Heart right ventricle (tissue), 16 donors: Measurements from ENCODE around the gene TULP4. TPM values are rescaled to one million over a fixed set of nuclear protein-coding genes. Genes with fewer than 3 reads are reported as not detected.

Experiments
- ATAC-seq, 8 donors: fragments of 200-7000 bp; cut with Tn5 transposase; one replicate each; pipeline ENCODE4 v1.9.1; 2020; ENCODE audit warnings: mild to moderate bottlenecking in 8 of 8, moderate library complexity in 8 of 8, moderate number of reproducible peaks in 1 of 8
- DNase-seq, 2 donors: peaks; one replicate each; pipeline ENCODE4 v3.0.0-alpha.2; 2020
- H3K27ac ChIP-seq, 10 donors: fragments of 200-600 bp; sonication (generic) in 2 of 10; one replicate each; pipeline versions ENCODE4 v1.5.0 to v1.8.0; 2020 to 2022; ENCODE audit warnings: mild to moderate bottlenecking in 3 of 10
- H3K27me3 ChIP-seq, 7 donors: fragments of 200-600 bp; one replicate each; pipeline ENCODE4 v1.8.0; 2021 to 2022; ENCODE audit warnings: mild to moderate bottlenecking in 2 of 7
- H3K36me3 ChIP-seq, 9 donors: fragments of 200-600 bp; sonication (generic) in 1 of 9; one replicate each; pipeline versions ENCODE4 v1.5.0 to v1.8.0; 2020 to 2022; ENCODE audit warnings: mild to moderate bottlenecking in 2 of 9
- H3K4me1 ChIP-seq, 9 donors: fragments of 200-600 bp; sonication (generic) in 1 of 9; one replicate each; pipeline versions ENCODE4 v1.5.0 to v1.8.0; 2020 to 2022; ENCODE audit warnings: mild to moderate bottlenecking in 4 of 9
- H3K4me3 ChIP-seq, 10 donors: fragments of 200-600 bp; sonication (generic) in 2 of 10; one replicate each; pipeline versions ENCODE4 v1.5.0 to v1.8.0; 2020 to 2022; ENCODE audit warnings: mild to moderate bottlenecking in 7 of 10, moderate library complexity in 2 of 10
- H3K9me3 ChIP-seq, 11 donors: fragments of 200-600 bp in 10 of 11; sonication (generic) in 2 of 11; one replicate each; pipeline versions ENCODE4 v1.5.0 to v1.8.0; 2013 to 2022; ENCODE audit warnings: mild to moderate bottlenecking in 2 of 11, control low read depth in 1 of 11, moderate library complexity in 1 of 11
- WGBS, 2 donors: extraction: QIAGEN DNeasy Blood & Tissue Kit; methylation state at CpG; one replicate each; pipeline ENCODE4 v1.1.7; 2013; ENCODE audit warnings: inconsistent platforms in 1 of 2; 5-methylcytosine and 5-hydroxymethylcytosine counted together
- intact Hi-C, 10 donors: fragments of 100-400 bp; cut with DNase I; formaldehyde crosslinking; loops; one replicate each; pipeline versions ENCODE4 v1.11.1 to v1.14.2; 2022
- polyA plus RNA-seq, 2 donors: library from polyadenylated mRNA; stranded (reverse); fragments of 200-250 nt; gene quantifications; one replicate each; pipeline ENCODE4 v1.2.3, GENCODE V29; 2013
- total RNA-seq, 10 donors: library from RNA; stranded (reverse); fragmentation: NEBNext Ultra II Directional in 3 of 10; extraction: Animal tissue kit (Norgen Biotek cat#: 25700) in 3 of 10; gene quantifications; one replicate each; pipeline versions ENCODE4 v1.2.1 to v1.2.4, GENCODE V29; 2021 to 2023
- TF ChIP-seq, protein P1 (sequence below), 9 donors: fragments of 200-600 bp; sonication (generic) in 2 of 9; IDR thresholded peaks; one replicate each; pipeline versions ENCODE4 v1.5.0 to v1.8.0; 2021 to 2022; ENCODE audit warnings: antibody characterized with exemption in 9 of 9, mild to moderate bottlenecking in 5 of 9, moderate library complexity in 1 of 9
- donor health status: Arrhythmogenic right ventricular cardiomyopathy.
- donor health status: ischemic (EF 13 %, LVEDD 7.1; RV severe dilation, severe dysfunction).
- donor health status: healthy with polysubstance abuse.
- donor health status: DM: no; HTN: yes; CAD: no.
- donor health status: DM: no; HTN: no; CAD: no.
- donor health status: ischemic (EF 25% LVEDD 6.9; RV normal size, moderate dysfunction).
- donor health status: ischemic (EF 25% LVEDD 5.7; RV mildly dilated, moderate dysfunction).
- donor health status: healthy.
- donor health status: DM: yes; HTN: yes; CAD: no.
- donor health status: Ischemic cardiomyopathy.
- donor health status: ischemic (EF 35%, LVEDD 5.7; RV mildly dilated, moderate dysfunction).
- donor health status: nonischemic (EF 11% LVEDD 7.7; RV severe dilation, severe dysfunction).
- donor health status: DM: yes; HTN: yes; CAD: no.
- donor health status: PGD.
- donor health status: ischemic (EF 29% LVEDD 5.4; RV normal size, mild dysfunction).
- donor health status: nonischemic (EF 23%, LVEDD 6.1; RV moderate dilation, normal function).

TULP4 gene
- total and polyA plus RNA-seq, 12 donors, result 2.1 to 127 (median 99.2) TPM

DNA sequence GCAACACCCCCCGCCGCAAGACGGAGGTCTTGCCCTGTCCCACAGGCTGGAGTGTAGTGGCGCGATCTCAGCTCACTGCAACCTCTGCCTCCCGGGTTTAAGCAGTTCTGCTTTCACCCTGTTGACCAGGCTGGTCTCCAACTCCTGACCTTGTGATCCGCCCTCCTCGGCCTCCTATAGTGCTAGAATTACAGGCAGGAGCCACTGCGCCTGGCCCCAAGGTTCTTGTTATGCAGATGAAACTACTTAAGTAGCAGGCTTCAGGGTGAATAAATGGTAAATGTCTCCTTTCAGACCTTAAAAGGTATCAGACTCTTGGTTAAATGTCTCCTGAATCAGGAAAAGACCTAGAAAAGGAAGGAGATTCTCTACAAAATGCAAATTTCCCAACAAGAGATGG lies 152.2 kb downstream of the TULP4 start:
- TF ChIP-seq, protein P1, sequence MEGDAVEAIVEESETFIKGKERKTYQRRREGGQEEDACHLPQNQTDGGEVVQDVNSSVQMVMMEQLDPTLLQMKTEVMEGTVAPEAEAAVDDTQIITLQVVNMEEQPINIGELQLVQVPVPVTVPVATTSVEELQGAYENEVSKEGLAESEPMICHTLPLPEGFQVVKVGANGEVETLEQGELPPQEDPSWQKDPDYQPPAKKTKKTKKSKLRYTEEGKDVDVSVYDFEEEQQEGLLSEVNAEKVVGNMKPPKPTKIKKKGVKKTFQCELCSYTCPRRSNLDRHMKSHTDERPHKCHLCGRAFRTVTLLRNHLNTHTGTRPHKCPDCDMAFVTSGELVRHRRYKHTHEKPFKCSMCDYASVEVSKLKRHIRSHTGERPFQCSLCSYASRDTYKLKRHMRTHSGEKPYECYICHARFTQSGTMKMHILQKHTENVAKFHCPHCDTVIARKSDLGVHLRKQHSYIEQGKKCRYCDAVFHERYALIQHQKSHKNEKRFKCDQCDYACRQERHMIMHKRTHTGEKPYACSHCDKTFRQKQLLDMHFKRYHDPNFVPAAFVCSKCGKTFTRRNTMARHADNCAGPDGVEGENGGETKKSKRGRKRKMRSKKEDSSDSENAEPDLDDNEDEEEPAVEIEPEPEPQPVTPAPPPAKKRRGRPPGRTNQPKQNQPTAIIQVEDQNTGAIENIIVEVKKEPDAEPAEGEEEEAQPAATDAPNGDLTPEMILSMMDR (IDR thresholded peaks at IDR 0.05), result no peak
- H3K4me3 ChIP-seq, result no peak overlapping the region
- H3K27me3 ChIP-seq, result no peaks in the 10 kb centered on the region
- DNase-seq (no peak), ATAC-seq (no peak)
- H3K9me3 ChIP-seq, result peaks cover 0 to 7% (median 0%) of the 10 kb centered on the region in 11 donors
- peaks cover 0 to 8% (median 0%) of the 10 kb centered on the region in 9 donors for H3K4me1 ChIP-seq
- no peak overlapping the region for H3K27ac ChIP-seq
- WGBS, 2 donors, result 90 to 93% methylated on average over 9 of the region's 9 CpGs
- H3K36me3 ChIP-seq, result peaks cover 0 to 58% (median 20%) of the 10 kb centered on the region in 9 donors
- intact Hi-C loops, result no loop called here

DNA sequence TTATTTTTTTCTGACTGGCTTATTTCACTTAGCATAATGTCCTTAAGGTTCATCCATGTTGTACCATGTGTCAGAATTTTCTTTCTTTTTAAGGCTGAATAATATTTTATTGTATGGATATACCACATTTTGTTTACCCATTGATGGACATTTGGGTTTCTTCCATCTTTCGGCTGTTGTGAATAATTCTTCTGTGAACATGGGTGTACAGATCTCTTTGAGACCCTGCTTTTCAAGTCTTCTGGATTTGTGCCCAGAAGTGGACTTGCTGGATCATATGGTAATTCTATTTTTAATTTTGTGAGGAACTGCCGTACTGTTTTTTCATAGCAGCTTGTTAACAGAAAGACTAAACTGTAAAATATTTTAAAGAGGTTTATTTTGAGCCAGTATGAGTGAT lies 153.0 kb downstream of the TULP4 start:
- peaks cover 0 to 55% (median 20%) of the 10 kb centered on the region in 9 donors for H3K36me3 ChIP-seq
- intact Hi-C loops, result no loop called here
- ATAC-seq (no peak), DNase-seq (no peak)
- WGBS, 2 donors, result 57 to 71% methylated on average over 2 of the region's 2 CpGs
- TF ChIP-seq, protein P1 (IDR thresholded peaks at IDR 0.05), result no peak
- H3K27me3 ChIP-seq, result no peaks in the 10 kb centered on the region
- H3K4me3 ChIP-seq, result no peak overlapping the region
- H3K4me1 ChIP-seq, result peaks cover 0 to 8% (median 0%) of the 10 kb centered on the region in 9 donors
- no peak overlapping the region for H3K27ac ChIP-seq
- peaks cover 0 to 7% (median 0%) of the 10 kb centered on the region in 11 donors for H3K9me3 ChIP-seq

DNA sequence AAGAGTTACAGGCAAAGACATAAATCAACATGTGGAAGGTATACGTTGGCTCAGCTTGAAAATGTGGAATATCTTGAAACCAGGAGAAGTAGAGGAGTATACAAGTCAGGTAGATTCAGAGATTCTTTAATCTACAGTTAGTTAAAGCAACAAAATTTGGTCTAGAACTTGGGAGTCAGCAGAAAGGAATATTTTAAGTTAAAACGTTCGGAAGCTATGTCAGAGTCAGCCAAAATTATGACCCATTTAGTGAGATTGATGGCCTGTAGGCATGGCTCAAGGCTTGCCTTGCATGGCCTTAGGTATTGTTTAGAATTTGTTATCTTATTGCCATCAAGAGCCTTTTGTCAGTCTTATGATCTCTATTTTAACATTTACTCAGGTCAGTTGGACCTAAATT lies 153.5 kb downstream of the TULP4 start:
- peak overlapping the region in 1 of 10 donors; percentile 10 for H3K27ac ChIP-seq
- H3K9me3 ChIP-seq, result peaks cover 0 to 7% (median 0%) of the 10 kb centered on the region in 11 donors
- DNase-seq (no peak), ATAC-seq (no peak)
- intact Hi-C loops, result no loop called here
- 73 to 78% methylated on average over 3 of the region's 3 CpGs for WGBS, 2 donors
- TF ChIP-seq, protein P1 (IDR thresholded peaks at IDR 0.05), result no peak
- H3K4me1 ChIP-seq, result peaks cover 0 to 8% (median 0%) of the 10 kb centered on the region in 9 donors
- H3K27me3 ChIP-seq, result no peaks in the 10 kb centered on the region
- H3K36me3 ChIP-seq, result peaks cover 0 to 57% (median 20%) of the 10 kb centered on the region in 9 donors
- H3K4me3 ChIP-seq, result no peak overlapping the region

DNA sequence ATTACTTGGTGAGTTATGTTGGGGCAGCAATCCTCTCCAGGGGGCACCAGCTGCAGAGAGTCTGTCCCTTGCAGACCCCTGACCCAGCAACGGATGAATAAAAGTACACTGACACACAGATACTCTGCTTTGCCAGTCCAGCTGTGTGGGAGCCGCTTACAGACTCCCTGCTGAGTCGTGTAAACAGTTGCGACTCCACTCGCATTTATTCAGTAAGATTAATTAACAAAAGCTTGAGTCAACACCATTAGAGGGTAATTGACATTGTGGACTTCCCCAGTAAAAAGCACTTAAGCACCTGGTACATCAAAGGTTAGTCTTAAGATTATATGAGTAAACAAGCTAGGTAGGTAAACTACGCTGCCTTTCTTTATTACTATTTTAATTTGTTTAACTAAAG lies 155.7 kb downstream of the TULP4 start:
- Histone ChIP-seq H3K27ac (no peak overlapping the region), H3K4me3 (no peak overlapping the region), H3K36me3 (peaks cover 0 to 40% (median 13%) of the 10 kb centered on the region in 9 donors), H3K27me3 (no peaks in the 10 kb centered on the region), H3K4me1 (peaks cover 0 to 8% (median 0%) of the 10 kb centered on the region in 9 donors), H3K9me3 (peaks cover 0 to 7% (median 0%) of the 10 kb centered on the region in 11 donors)
- 84 to 90% methylated on average over 6 of the region's 6 CpGs for WGBS, 2 donors
- TF ChIP-seq, protein P1 (IDR thresholded peaks at IDR 0.05), result no peak
- DNase-seq, result no peak
- ATAC-seq, result no peak
- intact Hi-C loops, result no loop called here
